ENCODE measurements around the gene NOL6.

GRCh38 chr9:33439731-33440130 lies 34.0 kb downstream of the NOL6 start:
- TF ChIP-seq CTCF (IDR thresholded peaks at IDR 0.05) (no peak), POLR2A (IDR thresholded peaks at IDR 0.05) (no peak)
